HG03460 (cell line): ENCODE data around the gene HSPA6.
"Not testable (repeated sequence)": the region's sequence is repeated elsewhere in the genome, so short reads cannot be mapped to it uniquely, and the experiment has no call there.

ENCODE experiments used
- ATAC-seq: cut with Tn5 transposase; IDR thresholded peaks from one replicate; pipeline ENCODE4 v1.9.1; 2021; ENCODE audit not compliant: unreplicated experiment

Gene HSPA6

GRCh38 chr1:161531986-161532643, 7.8 kb downstream of the HSPA6 start:
- ATAC-seq, result no peak

- not testable (repeated sequence) for ATAC-seq
Measured at GRCh38 chr1:161532644-161533567, 8.6 kb downstream of the HSPA6 start.

- ATAC-seq, result not testable (repeated sequence)
Measured at GRCh38 chr1:161537068-161537669, 12.8 kb downstream of the HSPA6 start.

GRCh38 chr1:161538925-161539479, 14.7 kb downstream of the HSPA6 start:
- ATAC-seq, result not testable (repeated sequence)

- peak; percentile 51 for ATAC-seq
Measured at GRCh38 chr1:161539731-161540569, 15.6 kb downstream of the HSPA6 start.

GRCh38 chr1:161540570-161540960, 16.2 kb downstream of the HSPA6 start:
- ATAC-seq, result not testable (repeated sequence)

- peak; percentile 63 for ATAC-seq
Measured at GRCh38 chr1:161542091-161542559, 17.8 kb downstream of the HSPA6 start.

GRCh38 chr1:161543125-161543524, 18.8 kb downstream of the HSPA6 start:
- ATAC-seq, result not testable (repeated sequence)

- ATAC-seq, result not testable (repeated sequence)
Measured at GRCh38 chr1:161545005-161545731, 20.8 kb downstream of the HSPA6 start.

GRCh38 chr1:161547995-161548741, 23.8 kb downstream of the HSPA6 start:
- not testable (repeated sequence) for ATAC-seq

- not testable (repeated sequence) for ATAC-seq
Measured at GRCh38 chr1:161548749-161549406, 24.5 kb downstream of the HSPA6 start.

- ATAC-seq, result no peak
Measured at GRCh38 chr1:161549652-161550051, 25.3 kb downstream of the HSPA6 start, which contains the start of gene FCGR3A. TSS of gene FCGR3A (minus strand) at chr1:161549818. CDS start at chr1:161549736, 82 bp downstream.

- not testable (repeated sequence) for ATAC-seq
Measured at GRCh38 chr1:161550942-161551341, 26.6 kb downstream of the HSPA6 start.

- not testable (repeated sequence) for ATAC-seq
Measured at GRCh38 chr1:161553631-161554030, 29.3 kb downstream of the HSPA6 start.

- ATAC-seq, result not testable (repeated sequence)
Measured at GRCh38 chr1:161554340-161554739, 30.0 kb downstream of the HSPA6 start.

- ATAC-seq, result not testable (repeated sequence)
Measured at GRCh38 chr1:161554815-161555417, 30.6 kb downstream of the HSPA6 start.

- ATAC-seq, result not testable (repeated sequence)
Measured at GRCh38 chr1:161556143-161556542, 31.8 kb downstream of the HSPA6 start.

GRCh38 chr1:161556990-161557389, 32.6 kb downstream of the HSPA6 start:
- ATAC-seq, result not testable (repeated sequence)
